K562 (cell line): ENCODE measurements around the gene TAF8. TPM values are rescaled to one million over a fixed set of nuclear protein-coding genes. Genes with fewer than 3 reads are reported as not detected.

Experiments
- BCOR ChIP-seq: fragments of 450-650 bp; IDR thresholded peaks from 2 replicates; pipeline ENCODE4 v1.6.1; 2016
- ETS2 ChIP-seq: IDR thresholded peaks from 2 replicates; pipeline ENCODE4 v1.6.1; 2016; ENCODE audit warnings: borderline replicate concordance, missing genetic modification characterization, mild to moderate bottlenecking, moderate library complexity, missing compliant biosample characterization; ENCODE audit not compliant: poor library complexity, severe bottlenecking
- GABPB1 ChIP-seq: sonication (generic); formaldehyde crosslinking; IDR thresholded peaks from 2 replicates; pipeline ENCODE4 v1.8.0; 2022; ENCODE audit warnings: mild to moderate bottlenecking, missing genetic modification reagents
- HBP1 ChIP-seq: fragments of 450-650 bp; formaldehyde crosslinking; IDR thresholded peaks from 2 replicates; pipeline ENCODE4 v1.4.0; 2022; ENCODE audit warnings: missing genetic modification characterization
- HMG20B ChIP-seq: fragments of 250-450 bp; sonication (Bioruptor Pico); IDR thresholded peaks from 2 replicates; pipeline ENCODE4 v1.5.0; 2021; ENCODE audit warnings: mild to moderate bottlenecking
- KLF1 ChIP-seq: fragments of 450-650 bp; IDR thresholded peaks from 2 replicates; pipeline ENCODE4 v1.6.1; 2016; ENCODE audit warnings: missing genetic modification characterization, missing compliant biosample characterization
- KLF10 ChIP-seq: fragments of 250-450 bp; sonication (Bioruptor Pico); IDR thresholded peaks from 2 replicates; pipeline ENCODE4 v1.6.1; 2021; ENCODE audit warnings: matching md5 sums
- LCOR ChIP-seq: sonication (generic); formaldehyde crosslinking; IDR thresholded peaks from 2 replicates; pipeline ENCODE4 v1.8.0; 2022; ENCODE audit warnings: mild to moderate bottlenecking, missing genetic modification reagents
- NFRKB ChIP-seq: fragments of 450-650 bp; IDR thresholded peaks from 2 replicates; pipeline ENCODE4 v1.6.1; 2016; ENCODE audit warnings: low read depth
- NUFIP1 ChIP-seq: fragments of 450-650 bp; IDR thresholded peaks from 2 replicates; pipeline ENCODE4 v1.6.1; 2018; ENCODE audit not compliant: partially characterized antibody
- POLR2G ChIP-seq: fragments of 200-400 bp; formaldehyde crosslinking; IDR thresholded peaks from 2 replicates; pipeline ENCODE4 v1.6.1; 2017; ENCODE audit warnings: low read depth, mild to moderate bottlenecking, antibody characterized with exemption, low read length, moderate library complexity
- RFX1 ChIP-seq: fragments of 450-650 bp; IDR thresholded peaks from 2 replicates; pipeline ENCODE4 v1.6.1; 2016; ENCODE audit warnings: mild to moderate bottlenecking, moderate library complexity
- SMAD4 ChIP-seq: fragments of 250-450 bp; sonication (Bioruptor Pico); conservative IDR thresholded peaks from 2 replicates; pipeline ENCODE4 v1.8.0; 2021; ENCODE audit warnings: inconsistent platforms, mild to moderate bottlenecking, moderate library complexity
- TEAD4 ChIP-seq, 2 experiments: sonication (generic) in 1 of 2; formaldehyde crosslinking in 1 of 2; IDR thresholded peaks; 2 replicates each; pipeline versions ENCODE4 v1.6.1 to v1.8.0; 2012 to 2022; ENCODE audit warnings: borderline replicate concordance in 1 of 2, inconsistent platforms in 1 of 2, low read length in 1 of 2, mild to moderate bottlenecking in 1 of 2, missing genetic modification reagents in 1 of 2
- THAP12 ChIP-seq: fragments of 250-450 bp; sonication (Bioruptor Pico); IDR thresholded peaks from 2 replicates; pipeline ENCODE4 v1.9.0; 2021; ENCODE audit warnings: mild to moderate bottlenecking, inconsistent platforms
- ZBED1 ChIP-seq: IDR thresholded peaks from 2 replicates; pipeline ENCODE4 v1.6.1; 2014
- ZBTB8A ChIP-seq: fragments of 450-650 bp; IDR thresholded peaks from 2 replicates; pipeline ENCODE4 v1.6.1; 2018; ENCODE audit warnings: mild to moderate bottlenecking, moderate library complexity; ENCODE audit not compliant: partially characterized antibody
- ZMIZ1 ChIP-seq, 2 experiments: fragments of 150-350 bp in 1 of 2; IDR thresholded peaks; 2 replicates each; pipeline ENCODE4 v1.6.1; 2012 to 2016; ENCODE audit warnings: low read depth in 2 of 2, low read length in 2 of 2, mild to moderate bottlenecking in 1 of 2, moderate library complexity in 1 of 2
- ZNF408 ChIP-seq: fragments of 250-450 bp; sonication (Bioruptor Pico); IDR thresholded peaks from 2 replicates; pipeline ENCODE4 v1.4.0; 2020; ENCODE audit warnings: low read depth, mild to moderate bottlenecking, moderate library complexity
- ZNF511 ChIP-seq: sonication (generic); formaldehyde crosslinking; IDR thresholded peaks from 2 replicates; pipeline ENCODE4 v1.8.0; 2022; ENCODE audit warnings: mild to moderate bottlenecking, missing genetic modification reagents
- ZNF76 ChIP-seq: fragments of 250-450 bp; sonication (Bioruptor Pico); IDR thresholded peaks from 2 replicates; pipeline ENCODE4 v1.4.0; 2020; ENCODE audit warnings: mild to moderate bottlenecking, moderate library complexity, borderline replicate concordance
- polyA plus RNA-seq, 8 experiments: library from polyadenylated mRNA; depleted of rRNA in 4 of 8; stranded (reverse) in 5 of 8; unstranded in 3 of 8; fragments of >200 nt; fragmentation: Nextera tagmentation in 2 of 8; fragmentation: Illumina TruSeq in 1 of 8; extraction: Ambion mirVana in 2 of 8; extraction: Trizol in 1 of 8; gene quantifications; 2 replicates each; pipeline versions ENCODE4 v1.2.1 to v1.2.3, GENCODE V29; 2011 to 2014; ENCODE audit warnings: inconsistent platforms in 1 of 8, missing spikeins in 1 of 8
- total RNA-seq, 7 experiments: library from RNA; depleted of rRNA in 6 of 7; stranded (reverse); fragments of >200 nt in 6 of 7; fragmentation: Illumina TruSeq in 2 of 7; extraction: Trizol in 2 of 7; gene quantifications; 2 replicates each; pipeline versions ENCODE4 v1.2.1 to v1.2.3, GENCODE V29; 2011 to 2021; ENCODE audit warnings: low replicate concordance in 1 of 7

The TAF8 gene
- total and polyA plus RNA-seq, 9 of the 15 experiments (the other 6 are each of a cell fraction or from before 2014, with no cell fraction given) = 29.4 to 84.0 (median 52.6) TPM

- TF ChIP-seq ZBED1 = no peak
- no peak for TF ChIP-seq KLF1
- TF ChIP-seq RFX1 = no peak
- TF ChIP-seq ZNF76 (CRISPR knock-in tag) = no peak
- TF ChIP-seq HBP1 = no peak
- no peak for TF ChIP-seq ETS2 (tag)
- TF ChIP-seq ZMIZ1 (IDR thresholded peaks at IDR 0.05; ENCODE audit: low read depth in 2 of 2, low read length in 2 of 2) = peak in 1 of 2 experiments; percentile 44; a peak in 1 of 4 replicates
- TF ChIP-seq TEAD4 (IDR thresholded peaks at IDR 0.05; ENCODE audit: low read length) = peak; percentile 53
- TF ChIP-seq TEAD4 (CRISPR knock-in tag; IDR thresholded peaks at IDR 0.05; ENCODE audit: borderline replicate concordance) = no peak
- no peak for TF ChIP-seq LCOR (CRISPR knock-in tag)
- TF ChIP-seq KLF10 = no peak
- TF ChIP-seq POLR2G = no peak
- no peak for TF ChIP-seq ZNF511 (CRISPR knock-in tag)
- TF ChIP-seq BCOR = no peak; the same call in 1 of the 2 replicates
- no peak for TF ChIP-seq NFRKB
- no peak for TF ChIP-seq ZNF408 (CRISPR knock-in tag)
- TF ChIP-seq SMAD4 (CRISPR knock-in tag) = 0 out of 2 replicates have a peak, but pooled peaks have one; percentile 30
- no peak for TF ChIP-seq NUFIP1
- 0 out of 2 replicates have a peak, but pooled peaks have one; percentile 56 for TF ChIP-seq GABPB1 (CRISPR knock-in tag)
- 0 out of 2 replicates have a peak, but pooled peaks have one; percentile 38 for TF ChIP-seq THAP12 (CRISPR knock-in tag)
- no peak for TF ChIP-seq HMG20B (CRISPR knock-in tag)
- no peak for TF ChIP-seq ZBTB8A
Observed at GRCh38 chr6:42043787-42044475, 6.4 kb upstream of the TAF8 start (continued).
